ENCODE measurements around the gene ITGA8. TPM values are rescaled to one million over a fixed set of nuclear protein-coding genes. Genes with fewer than 3 reads are reported as not detected.

The ITGA8 gene
- total RNA-seq, 1 experiment from 2014 or later: not detected

DNA sequence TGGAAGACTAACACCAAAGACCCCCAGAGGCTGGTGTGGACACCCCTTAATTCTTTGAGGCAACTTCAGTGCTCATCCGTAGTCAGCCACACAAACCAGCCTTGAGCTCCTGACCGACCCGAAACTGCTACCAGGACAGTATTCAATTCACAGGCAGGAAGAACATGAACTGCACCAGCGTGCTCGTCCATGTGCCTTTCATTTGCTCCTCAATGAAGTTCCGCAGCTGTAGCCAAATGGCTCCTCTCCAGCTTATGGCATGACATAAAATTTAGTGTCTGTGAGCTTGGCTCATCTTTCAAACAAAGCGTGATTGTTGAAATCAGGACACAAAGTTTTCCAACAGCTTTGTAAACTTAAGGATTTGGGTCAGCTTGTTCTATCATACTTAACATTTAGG lies 204.5 kb downstream of the ITGA8 start:
- Mint-ChIP-seq H3K27me3 (ENCODE audit: unreplicated experiment) (peaks cover 39% of the 10 kb centered on the region), H3K4me1 (ENCODE audit: low read depth, unreplicated experiment) (no peaks in the 10 kb centered on the region), H3K27ac (ENCODE audit: unreplicated experiment) (no peak overlapping the region), H3K9me3 (ENCODE audit: low read depth, unreplicated experiment) (peaks cover 2% of the 10 kb centered on the region), H3K36me3 (ENCODE audit: insufficient read depth, unreplicated experiment) (no peaks in the 10 kb centered on the region), H3K4me3 (ENCODE audit: low read depth, unreplicated experiment) (no peak overlapping the region)
- intact Hi-C loops (cut with micrococcal nuclease; ENCODE audit: unreplicated experiment): no loop called here
- BruUV-seq (replicated peaks): no TSS peak
- no peak for DNase-seq
- TF ChIP-seq, protein P1, sequence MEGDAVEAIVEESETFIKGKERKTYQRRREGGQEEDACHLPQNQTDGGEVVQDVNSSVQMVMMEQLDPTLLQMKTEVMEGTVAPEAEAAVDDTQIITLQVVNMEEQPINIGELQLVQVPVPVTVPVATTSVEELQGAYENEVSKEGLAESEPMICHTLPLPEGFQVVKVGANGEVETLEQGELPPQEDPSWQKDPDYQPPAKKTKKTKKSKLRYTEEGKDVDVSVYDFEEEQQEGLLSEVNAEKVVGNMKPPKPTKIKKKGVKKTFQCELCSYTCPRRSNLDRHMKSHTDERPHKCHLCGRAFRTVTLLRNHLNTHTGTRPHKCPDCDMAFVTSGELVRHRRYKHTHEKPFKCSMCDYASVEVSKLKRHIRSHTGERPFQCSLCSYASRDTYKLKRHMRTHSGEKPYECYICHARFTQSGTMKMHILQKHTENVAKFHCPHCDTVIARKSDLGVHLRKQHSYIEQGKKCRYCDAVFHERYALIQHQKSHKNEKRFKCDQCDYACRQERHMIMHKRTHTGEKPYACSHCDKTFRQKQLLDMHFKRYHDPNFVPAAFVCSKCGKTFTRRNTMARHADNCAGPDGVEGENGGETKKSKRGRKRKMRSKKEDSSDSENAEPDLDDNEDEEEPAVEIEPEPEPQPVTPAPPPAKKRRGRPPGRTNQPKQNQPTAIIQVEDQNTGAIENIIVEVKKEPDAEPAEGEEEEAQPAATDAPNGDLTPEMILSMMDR (IDR thresholded peaks at IDR 0.05; ENCODE audit: unreplicated experiment): no peak
- CTCF ChIA-PET: no interaction called here

DNA sequence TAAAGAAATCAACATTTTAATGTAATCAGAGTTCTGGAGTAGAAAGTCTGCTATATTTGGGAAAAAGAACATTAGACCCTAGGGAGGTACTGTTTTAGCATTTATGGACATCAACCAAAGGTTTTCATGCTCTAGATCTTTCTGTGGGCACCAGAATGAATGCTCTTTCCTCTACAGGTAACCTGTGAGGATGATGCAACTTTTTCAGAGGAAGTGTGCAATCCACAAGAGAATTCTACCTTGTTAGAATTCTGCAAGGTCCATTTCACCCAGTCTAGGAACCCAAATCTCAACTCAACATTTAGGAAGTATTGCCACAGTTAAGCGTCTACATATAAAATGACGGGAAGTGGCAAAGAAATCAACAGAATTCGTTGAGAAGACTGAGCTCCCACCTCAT lies 208.8 kb downstream of the ITGA8 start:
- BruUV-seq (replicated peaks): no TSS peak
- TF ChIP-seq, protein P1 (IDR thresholded peaks at IDR 0.05; ENCODE audit: unreplicated experiment): no peak
- CTCF ChIA-PET: no interaction called here
- H3K9me3 Mint-ChIP-seq (ENCODE audit: low read depth, unreplicated experiment): peaks cover 6% of the 10 kb centered on the region
- H3K4me3 Mint-ChIP-seq (ENCODE audit: low read depth, unreplicated experiment): no peak overlapping the region
- no peak for DNase-seq
- peaks cover 40% of the 10 kb centered on the region for H3K27me3 Mint-ChIP-seq (ENCODE audit: unreplicated experiment)
- H3K27ac Mint-ChIP-seq (ENCODE audit: unreplicated experiment): no peak overlapping the region
- no peaks in the 10 kb centered on the region for H3K4me1 Mint-ChIP-seq (ENCODE audit: low read depth, unreplicated experiment)
- intact Hi-C loops (cut with micrococcal nuclease; ENCODE audit: unreplicated experiment): no loop called here
- H3K36me3 Mint-ChIP-seq (ENCODE audit: insufficient read depth, unreplicated experiment): no peaks in the 10 kb centered on the region

- no peak for DNase-seq
- intact Hi-C loops (cut with micrococcal nuclease; ENCODE audit: unreplicated experiment): no loop called here
- peaks cover 3% of the 10 kb centered on the region for H3K9me3 Mint-ChIP-seq (ENCODE audit: low read depth, unreplicated experiment)
- TF ChIP-seq, protein P1 (IDR thresholded peaks at IDR 0.05; ENCODE audit: unreplicated experiment): no peak
- H3K27ac Mint-ChIP-seq (ENCODE audit: unreplicated experiment): no peak overlapping the region
- H3K4me3 Mint-ChIP-seq (ENCODE audit: low read depth, unreplicated experiment): no peak overlapping the region
- no TSS peak for BruUV-seq (replicated peaks)
- no peaks in the 10 kb centered on the region for H3K36me3 Mint-ChIP-seq (ENCODE audit: insufficient read depth, unreplicated experiment)
- CTCF ChIA-PET: no interaction called here
- H3K27me3 Mint-ChIP-seq (ENCODE audit: unreplicated experiment): peaks cover 49% of the 10 kb centered on the region
- H3K4me1 Mint-ChIP-seq (ENCODE audit: low read depth, unreplicated experiment): no peaks in the 10 kb centered on the region
Measured at GRCh38 chr10:15505329-15505728, 214.4 kb downstream of the ITGA8 start.

DNA sequence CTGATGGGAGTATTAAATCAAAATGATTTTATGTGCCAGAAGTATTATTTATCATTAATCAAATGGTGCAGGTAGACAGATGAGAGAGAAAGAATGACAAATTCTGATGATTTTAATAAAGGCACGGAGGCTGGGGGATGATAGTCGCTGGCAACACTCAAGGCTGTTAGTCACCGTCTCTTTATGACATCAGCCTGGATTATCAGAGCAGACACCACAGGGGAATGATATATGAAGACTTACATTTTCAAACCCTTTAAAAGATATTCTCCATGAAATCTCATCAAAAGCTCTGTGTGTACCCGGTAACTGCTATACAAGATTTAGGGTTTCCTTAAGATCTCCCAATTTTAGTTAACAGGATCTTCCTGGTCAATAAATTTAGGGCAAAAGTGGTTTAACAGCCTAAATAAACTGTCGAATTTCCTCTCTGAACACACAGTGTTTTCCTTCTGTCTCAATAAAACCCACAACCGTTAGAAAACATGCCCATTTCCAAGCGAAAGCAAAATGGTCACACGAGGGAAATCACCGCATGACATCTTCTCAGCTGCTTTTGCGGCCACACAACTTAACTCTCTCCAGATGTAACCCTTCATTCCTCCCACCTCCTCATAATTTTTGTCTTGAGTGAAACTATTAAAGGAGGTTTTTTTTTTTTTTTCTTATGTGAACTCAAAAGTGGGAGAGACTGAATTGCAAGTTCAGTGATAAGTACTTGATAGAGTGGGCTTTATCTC lies 215.5 kb downstream of the ITGA8 start:
- Mint-ChIP-seq H3K4me3 (ENCODE audit: low read depth, unreplicated experiment) (no peak overlapping the region), H3K27ac (ENCODE audit: unreplicated experiment) (no peak overlapping the region), H3K4me1 (ENCODE audit: low read depth, unreplicated experiment) (no peaks in the 10 kb centered on the region), H3K27me3 (ENCODE audit: unreplicated experiment) (peaks cover 60% of the 10 kb centered on the region), H3K36me3 (ENCODE audit: insufficient read depth, unreplicated experiment) (no peaks in the 10 kb centered on the region), H3K9me3 (ENCODE audit: low read depth, unreplicated experiment) (peaks cover 3% of the 10 kb centered on the region)
- CTCF ChIA-PET: no interaction called here
- intact Hi-C loops (cut with micrococcal nuclease; ENCODE audit: unreplicated experiment): no loop called here
- TF ChIP-seq, protein P1 (IDR thresholded peaks at IDR 0.05; ENCODE audit: unreplicated experiment): no peak
- DNase-seq: no peak
- BruUV-seq (replicated peaks): no TSS peak
